Activated CD8-positive, alpha-beta T cell treated with anti-CD3 and anti-CD28 coated beads for 36 hours (primary cell): Measurements from ENCODE around the gene DNPH1. TPM values are rescaled to one million over a fixed set of nuclear protein-coding genes. Genes with fewer than 3 reads are reported as not detected.

Experiments used
- ATAC-seq: fragments of 200-7000 bp; cut with Tn5 transposase; one replicate; pipeline ENCODE4 v1.10.0; 2021; ENCODE audit warnings: mild to moderate bottlenecking, moderate library complexity
- CTCF ChIA-PET: fragments of 350-600 bp; sonication (Branson Sonifier 250); formaldehyde crosslinking; loops from one replicate; lab custom pipeline; 2021; ENCODE audit warnings: antibody characterized with exemption; lab: Charles Lee
- POLR2A ChIA-PET: fragments of 350-600 bp; sonication (Branson Sonifier 250); formaldehyde crosslinking; loops from one replicate; lab custom pipeline; 2021; ENCODE audit warnings: antibody characterized with exemption; lab: Charles Lee
- DNase-seq: peaks from one replicate; pipeline ENCODE4 v3.0.0-alpha.2; 2020
- H3K27ac Mint-ChIP-seq: one replicate; pipeline ENCODE4 v1.8.0; 2021; ENCODE audit warnings: mild to moderate bottlenecking, mixed read lengths
- H3K27me3 Mint-ChIP-seq: one replicate; pipeline ENCODE4 v1.8.0; 2021; ENCODE audit warnings: mixed read lengths
- H3K36me3 Mint-ChIP-seq: one replicate; pipeline ENCODE4 v1.8.0; 2021; ENCODE audit warnings: low read depth, mixed read lengths
- H3K4me1 Mint-ChIP-seq: one replicate; pipeline ENCODE4 v1.8.0; 2021; ENCODE audit warnings: low read depth, mixed read lengths
- H3K4me3 Mint-ChIP-seq: one replicate; pipeline ENCODE4 v1.8.0; 2021; ENCODE audit warnings: mild to moderate bottlenecking, moderate library complexity, mixed read lengths
- H3K9me3 Mint-ChIP-seq: one replicate; pipeline ENCODE4 v1.8.0; 2021; ENCODE audit warnings: mixed read lengths
- CTCF ChIP-seq: fragments of 200-600 bp; IDR thresholded peaks from one replicate; pipeline ENCODE4 v1.8.0; 2022; ENCODE audit warnings: antibody characterized with exemption, mild to moderate bottlenecking
- intact Hi-C: fragments of 100-400 bp; cut with micrococcal nuclease; formaldehyde crosslinking; loops from one replicate; pipeline ENCODE4 v1.10.0; 2022
- total RNA-seq, 2 experiments: library from RNA; stranded (reverse); gene quantifications; one replicate each; pipeline ENCODE4 v1.2.3, GENCODE V29; 2021

Gene DNPH1
- total RNA-seq, 2 experiments from 2014 or later, result 86.2 to 86.5 TPM

- ChIA-PET POLR2A (no interaction called here), CTCF (interaction anchor here (1.4 to 2.7 kb wide), 2 partner anchors 10 to 16 kb away, joined by 5 to 16 read pairs; no protein-coding TSS in a partner anchor)
- no peaks in the 10 kb centered on the region for H3K9me3 Mint-ChIP-seq
- no peak for ATAC-seq
- H3K4me1 Mint-ChIP-seq, result peaks cover 18% of the 10 kb centered on the region
- no peaks in the 10 kb centered on the region for H3K27me3 Mint-ChIP-seq
- no peak overlapping the region for H3K27ac Mint-ChIP-seq
- no peak for DNase-seq
- peaks cover 21% of the 10 kb centered on the region for H3K36me3 Mint-ChIP-seq
- H3K4me3 Mint-ChIP-seq, result no peak overlapping the region
- intact Hi-C loops, result no loop called here
- no peak for TF ChIP-seq CTCF
These were observed 1.8 kb upstream of the DNPH1 start for GRCh38 chr6:43231053-43231452.

- peak overlapping the region; percentile 90 for H3K27ac Mint-ChIP-seq
- peak; percentile 11 for ATAC-seq
- H3K4me1 Mint-ChIP-seq, result peaks cover 27% of the 10 kb centered on the region
- H3K9me3 Mint-ChIP-seq, result no peaks in the 10 kb centered on the region
- ChIA-PET POLR2A (interaction anchor here (0.7 to 2.3 kb wide), 14 partner anchors 8 to 287 kb away, joined by 3 to 11 read pairs (median 4); partner anchors contain the start of genes CRIP3 and POLR1C), CTCF (interaction anchor here (0.7 to 4.1 kb wide), 26 partner anchors 8 to 346 kb away, joined by 3 to 30 read pairs (median 5); partner anchors contain the start of genes ABCC10, CNPY3, LRRC73 and POLH)
- peak overlapping the region; percentile 95 for H3K4me3 Mint-ChIP-seq
- no peaks in the 10 kb centered on the region for H3K27me3 Mint-ChIP-seq
- peaks cover 29% of the 10 kb centered on the region for H3K36me3 Mint-ChIP-seq
- intact Hi-C loops, result loop anchor here (5.0 kb wide), 1 partner anchor 58 kb away; the partner anchor contains the start of gene SRF
- DNase-seq, result no peak
- TF ChIP-seq CTCF, result no peak
These were observed 731 bp upstream of the DNPH1 start for GRCh38 chr6:43229803-43230620.

- H3K4me1 Mint-ChIP-seq, result peaks cover 48% of the 10 kb centered on the region
- peak overlapping the region; percentile 18 for H3K4me3 Mint-ChIP-seq
- no peak for TF ChIP-seq CTCF
- CTCF ChIA-PET, result interaction anchor here (1.2 to 4.1 kb wide), 2 partner anchors 12 to 83 kb away, joined by 3 to 30 read pairs; no protein-coding TSS in a partner anchor
- H3K27ac Mint-ChIP-seq, result peak overlapping the region; percentile 98
- ATAC-seq (no peak), DNase-seq (no peak)
- intact Hi-C loops, result loop anchor here (5.0 kb wide), 1 partner anchor 54 kb away; the partner anchor contains the start of gene SRF
- no peaks in the 10 kb centered on the region for H3K9me3 Mint-ChIP-seq
- H3K27me3 Mint-ChIP-seq, result no peaks in the 10 kb centered on the region
- H3K36me3 Mint-ChIP-seq, result peaks cover 52% of the 10 kb centered on the region
- POLR2A ChIA-PET, result interaction anchor here (0.6 to 1.4 kb wide), 3 partner anchors 10 to 212 kb away, joined by 3 to 4 read pairs (median 3); partner anchors contain the start of genes KLHDC3 and MEA1
These were observed 3.0 kb downstream of the DNPH1 start for GRCh38 chr6:43226192-43226851.

GRCh38 chr6:43223175-43223574 is 6.1 kb downstream of the DNPH1 start:
- peak overlapping the region; percentile 89 for H3K27ac Mint-ChIP-seq
- peaks cover 57% of the 10 kb centered on the region for H3K36me3 Mint-ChIP-seq
- CTCF ChIA-PET, result no interaction called here
- H3K9me3 Mint-ChIP-seq, result no peaks in the 10 kb centered on the region
- POLR2A ChIA-PET, result interaction anchor here (1.1 to 2.4 kb wide), 7 partner anchors 8 to 199 kb away, joined by 3 to 13 read pairs (median 5); partner anchors contain the start of gene CUL9
- DNase-seq (no peak), ATAC-seq (no peak)
- no peak for TF ChIP-seq CTCF
- H3K4me1 Mint-ChIP-seq, result peaks cover 41% of the 10 kb centered on the region
- intact Hi-C loops, result no loop called here
- no peak overlapping the region for H3K4me3 Mint-ChIP-seq
- no peaks in the 10 kb centered on the region for H3K27me3 Mint-ChIP-seq
